Skin epidermis (tissue), 12 donors: ENCODE measurements around the gene ITFG2.
"Not testable (repeated sequence)": the region's sequence is repeated elsewhere in the genome, so short reads cannot be mapped to it uniquely, and the experiment has no call there.

Experiments used
- H3K27ac ChIP-seq, 21 experiments: fragments of 200-600 bp; sonication (generic) in 11 of 21; one replicate each; pipeline ENCODE4 v1.5.0; 2020; ENCODE audit warnings: mild to moderate bottlenecking in 3 of 21, inconsistent platforms in 2 of 21, moderate library complexity in 2 of 21
- H3K4me3 ChIP-seq, 7 experiments: fragments of 200-600 bp; sonication (generic) in 2 of 7; one replicate each; pipeline ENCODE4 v1.5.0; 2020; ENCODE audit warnings: inconsistent platforms in 2 of 7, mild to moderate bottlenecking in 2 of 7, moderate library complexity in 1 of 7

Gene ITFG2

GRCh38 chr12:2857021-2857431, 44.6 kb downstream of the ITFG2 start, which contains the start of gene TEX52:
TEX52 (minus strand) TSS chr12:2857039; CDS start chr12:2857026, 13 bp downstream.
- H3K27ac ChIP-seq = no peak within 1 kb of the TSS

GRCh38 chr12:2857576-2857975, 45.1 kb downstream of the ITFG2 start:
- no peak overlapping the region for H3K4me3 ChIP-seq
- H3K27ac ChIP-seq = no peak overlapping the region

More at GRCh38 chr12:2857021-2857431, 44.6 kb downstream of the ITFG2 start, which contains the start of gene TEX52:
- H3K4me3 ChIP-seq = no peak within 1 kb of the TSS

- H3K4me3 ChIP-seq = no peak overlapping the region
- H3K27ac ChIP-seq = peak overlapping the region in 1 of 21 experiments; percentile 9
Observed at GRCh38 chr12:2858334-2858733, 45.9 kb downstream of the ITFG2 start.

DNA sequence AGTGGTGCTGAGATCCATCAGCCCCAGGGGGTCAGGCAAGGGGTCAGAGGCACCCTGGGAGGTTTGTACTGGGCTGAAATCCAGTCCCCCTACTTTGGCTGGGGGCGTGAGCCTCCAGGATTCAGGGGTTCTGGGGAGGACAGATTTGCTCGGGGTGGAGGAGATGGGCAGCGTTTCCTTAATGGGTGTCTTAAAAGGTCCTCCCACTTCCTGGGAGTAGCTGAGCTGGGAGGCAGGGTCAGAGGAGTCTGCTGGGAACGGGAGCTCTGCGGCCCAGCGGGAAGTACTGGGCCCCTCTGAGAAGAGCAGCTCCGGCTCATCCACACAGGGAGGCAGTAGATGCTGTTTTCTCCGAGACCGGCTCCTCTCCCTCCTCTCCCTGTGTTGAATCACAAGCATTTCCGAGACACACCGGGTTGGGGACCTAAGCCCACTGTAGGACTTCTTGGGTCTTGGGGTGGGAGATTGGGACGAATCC, 46.5 kb downstream of the ITFG2 start:
- H3K4me3 ChIP-seq = no peak overlapping the region
- peak overlapping the region in 1 of 21 experiments; percentile 9 for H3K27ac ChIP-seq

GRCh38 chr12:2860170-2860569, 47.7 kb downstream of the ITFG2 start:
- Histone ChIP-seq H3K27ac (no peak overlapping the region), H3K4me3 (no peak overlapping the region)

- no peak overlapping the region for H3K4me3 ChIP-seq
- no peak overlapping the region for H3K27ac ChIP-seq
Observed at GRCh38 chr12:2862876-2863275, 50.4 kb downstream of the ITFG2 start.

DNA sequence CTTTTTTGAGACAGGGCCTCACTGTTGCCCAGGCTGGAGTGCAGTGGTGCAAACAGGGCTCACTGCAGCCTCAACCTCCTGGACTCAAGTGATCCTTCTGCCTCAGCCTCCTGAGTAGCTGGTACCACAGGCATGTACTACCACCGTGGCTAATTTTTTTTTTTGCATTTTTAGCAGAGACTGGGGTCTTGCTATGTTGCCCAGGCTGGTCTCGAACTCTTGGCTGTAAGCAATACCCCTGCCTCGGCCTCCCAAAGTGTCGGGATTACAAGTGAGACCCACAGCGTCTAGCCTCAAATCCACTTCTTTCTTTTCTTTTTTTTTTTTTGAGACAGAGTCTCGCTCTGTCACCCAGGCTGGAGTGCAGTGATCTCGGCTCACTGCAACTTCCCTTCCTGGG, 50.9 kb downstream of the ITFG2 start:
- not testable (repeated sequence) for H3K4me3 ChIP-seq, H3K27ac ChIP-seq

DNA sequence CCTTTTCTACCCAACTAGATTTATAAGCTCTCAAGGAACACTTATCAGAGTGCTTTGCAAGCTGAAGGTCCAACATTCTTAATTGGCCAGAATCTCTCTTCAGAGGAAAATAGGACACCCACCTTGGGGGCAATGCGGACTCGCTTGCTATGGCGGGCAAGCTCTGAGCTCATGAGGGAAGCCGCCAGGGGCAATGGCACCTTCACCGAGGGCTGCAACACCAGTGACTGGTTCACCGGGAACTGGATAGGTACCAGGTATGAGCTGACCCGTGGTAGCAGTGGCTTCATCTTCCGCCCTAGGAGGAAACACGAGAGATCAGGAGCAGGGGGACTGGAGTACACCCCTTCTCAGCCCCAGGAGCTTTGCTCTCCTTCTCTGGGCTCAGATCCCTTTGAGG, 51.7 kb downstream of the ITFG2 start:
- Histone ChIP-seq H3K4me3 (no peak overlapping the region), H3K27ac (no peak overlapping the region)

GRCh38 chr12:2868986-2869632, 56.6 kb downstream of the ITFG2 start:
- H3K27ac ChIP-seq, H3K4me3 ChIP-seq: not testable (repeated sequence)
